ENCODE measurements around the gene MOV10. TPM values are rescaled to one million over a fixed set of nuclear protein-coding genes. Genes with fewer than 3 reads are reported as not detected.
A peak's percentile ranks its signal among the peaks of the same experiment; 100 is the strongest.

Gene MOV10
- total and polyA plus RNA-seq, 2 of the 8 experiments (the other 6 are each of a cell fraction or from before 2014, with no cell fraction given): 57.3 to 109 TPM

DNA sequence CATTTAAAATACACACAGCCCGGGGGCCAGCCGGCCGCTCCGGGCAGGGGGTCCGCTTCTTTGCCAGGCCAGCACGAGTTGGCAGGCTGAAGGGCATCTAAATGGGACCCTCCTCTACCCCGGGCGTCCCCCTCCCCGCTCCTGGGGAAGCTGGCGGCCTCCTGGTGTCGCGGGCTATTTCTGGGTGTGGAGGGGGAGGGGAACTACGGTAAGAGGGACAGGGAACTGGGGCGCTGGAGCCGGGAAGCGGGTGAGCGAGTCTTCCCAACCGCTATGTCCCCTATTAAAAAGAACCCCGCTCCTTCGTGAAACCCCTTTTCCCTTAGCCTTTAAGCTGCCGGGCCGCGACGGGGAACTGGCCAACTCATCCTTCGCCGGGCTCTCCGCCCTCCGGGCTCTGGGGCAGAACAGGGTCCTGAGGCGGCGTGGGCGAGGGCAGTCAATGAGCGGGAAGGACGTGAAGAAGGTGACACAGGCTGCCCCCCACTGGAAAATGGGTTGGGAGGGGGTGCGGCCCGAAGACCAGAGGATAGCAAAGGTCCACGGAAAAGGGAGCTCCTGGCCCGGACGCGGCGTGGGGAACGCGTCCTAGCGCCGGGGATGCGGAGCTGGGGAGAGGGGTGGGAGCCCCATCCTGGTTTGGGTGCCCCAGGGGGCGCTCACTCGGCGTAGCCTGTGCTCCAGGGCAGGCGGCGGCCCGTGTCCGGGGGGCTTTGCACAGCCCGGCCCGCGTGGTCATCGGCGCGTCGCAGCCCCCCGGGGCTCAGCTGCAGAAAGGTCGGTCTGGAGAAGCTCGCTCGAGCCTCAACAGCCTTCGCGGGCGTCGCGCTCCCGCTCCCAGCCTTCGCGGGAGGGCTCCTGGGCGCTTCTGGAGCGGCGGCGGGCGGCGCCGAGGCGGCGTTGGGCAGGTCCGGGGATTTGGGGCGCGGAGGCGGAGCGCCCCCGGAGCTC lies 40.1 kb downstream of the MOV10 start (continued):
- TF ChIP-seq NANOG (IDR thresholded peaks at IDR 0.05; ENCODE audit: insufficient read depth, low read depth, low read length, poor library complexity, severe bottlenecking): no peak
- no peak for TF ChIP-seq CHD2 (IDR thresholded peaks at IDR 0.05; ENCODE audit: low read length)
- TF ChIP-seq RFX5 (IDR thresholded peaks at IDR 0.05; ENCODE audit: borderline replicate concordance, low read depth, low read length): no peak
- no peak for TF ChIP-seq NRF1 (IDR thresholded peaks at IDR 0.05; ENCODE audit: low read depth, low read length)
- TF ChIP-seq TAF1 (IDR thresholded peaks at IDR 0.05; ENCODE audit: low read depth, low read length): no peak
- no peak for TF ChIP-seq KDM4A (IDR thresholded peaks at IDR 0.05; ENCODE audit: low read depth, low read length, severe bottlenecking)
- TF ChIP-seq POU5F1 (IDR thresholded peaks at IDR 0.05; ENCODE audit: low read depth, low read length): no peak
- no peak for TF ChIP-seq SP2 (IDR thresholded peaks at IDR 0.05; ENCODE audit: low read length)
- TF ChIP-seq BRCA1 (IDR thresholded peaks at IDR 0.05; ENCODE audit: low read depth, low read length): no peak
- peak; percentile 84 for TF ChIP-seq ASH2L (IDR thresholded peaks at IDR 0.05; ENCODE audit: low read length)
- TF ChIP-seq, protein P1, sequence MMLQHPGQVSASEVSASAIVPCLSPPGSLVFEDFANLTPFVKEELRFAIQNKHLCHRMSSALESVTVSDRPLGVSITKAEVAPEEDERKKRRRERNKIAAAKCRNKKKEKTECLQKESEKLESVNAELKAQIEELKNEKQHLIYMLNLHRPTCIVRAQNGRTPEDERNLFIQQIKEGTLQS (IDR thresholded peaks at IDR 0.05; ENCODE audit: insufficient read depth, low read depth, low read length): no peak
- TF ChIP-seq TEAD4 (IDR thresholded peaks at IDR 0.05; ENCODE audit: low read depth, low read length): no peak
- peak; percentile 30; the same call in 1 of the 2 replicates for TF ChIP-seq BACH1 (IDR thresholded peaks at IDR 0.05; ENCODE audit: low read length)
- TF ChIP-seq, protein P2, sequence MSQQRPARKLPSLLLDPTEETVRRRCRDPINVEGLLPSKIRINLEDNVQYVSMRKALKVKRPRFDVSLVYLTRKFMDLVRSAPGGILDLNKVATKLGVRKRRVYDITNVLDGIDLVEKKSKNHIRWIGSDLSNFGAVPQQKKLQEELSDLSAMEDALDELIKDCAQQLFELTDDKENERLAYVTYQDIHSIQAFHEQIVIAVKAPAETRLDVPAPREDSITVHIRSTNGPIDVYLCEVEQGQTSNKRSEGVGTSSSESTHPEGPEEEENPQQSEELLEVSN (IDR thresholded peaks at IDR 0.05): no peak; the same call in 1 of the 2 replicates
- TF ChIP-seq SAP30 (IDR thresholded peaks at IDR 0.05; ENCODE audit: insufficient read depth, insufficient replicate concordance, low read length): no peak
- no peak for TF ChIP-seq CBX8 (IDR thresholded peaks at IDR 0.05; ENCODE audit: borderline replicate concordance, low read depth, low read length)
- TF ChIP-seq HDAC2 (IDR thresholded peaks at IDR 0.05; ENCODE audit: borderline replicate concordance in 1 of 2, low read depth in 2 of 2, low read length in 2 of 2): no peak
- no peak for TF ChIP-seq JUN (IDR thresholded peaks at IDR 0.05; ENCODE audit: low read depth, low read length)
- TF ChIP-seq CHD1 (IDR thresholded peaks at IDR 0.05; ENCODE audit: low read depth, low read length): no peak
- no peak for TF ChIP-seq SP4 (IDR thresholded peaks at IDR 0.05; ENCODE audit: low read length)
- TF ChIP-seq KDM5A (IDR thresholded peaks at IDR 0.05; ENCODE audit: low read length): no peak
- no peak for TF ChIP-seq CTBP2 (IDR thresholded peaks at IDR 0.05; ENCODE audit: borderline replicate concordance, insufficient read depth, insufficient read length, low read length)
- TF ChIP-seq GABPA (IDR thresholded peaks at IDR 0.05; ENCODE audit: borderline replicate concordance, insufficient read depth, low read length): no peak
